HEK293 (cell line): Measurements from ENCODE around the gene TREX2.

Source experiments
- CTCF ChIA-PET: fragments of 350-600 bp; formaldehyde crosslinking; extraction: SDS; loops from one replicate; lab custom pipeline; 2021; ENCODE audit warnings: antibody characterized with exemption; lab: Yijun Ruan, JAX
- POLR2A ChIA-PET: fragments of 300-600 bp; formaldehyde crosslinking; extraction: SDS; loops from one replicate; lab custom pipeline; 2020; ENCODE audit warnings: antibody characterized with exemption, inconsistent platforms; lab: Yijun Ruan, JAX
- H3K27ac ChIP-seq: fragments of 200-500 bp; sonication (Bioruptor generic); 2 replicates; pipeline ENCODE4 v1.5.1; 2014; ENCODE audit warnings: low read depth, low read length, control low read depth, inconsistent platforms; ENCODE audit errors: extremely low read depth
- H3K36me3 ChIP-seq, 2 experiments: fragments of 200-500 bp in 1 of 2; sonication (Bioruptor generic) in 1 of 2; 1 replicate in 1 of 2; 2 replicates in 1 of 2; pipeline ENCODE4 v1.5.1; 2014 to 2017; ENCODE audit warnings: inconsistent platforms in 2 of 2, low read length in 2 of 2; ENCODE audit not compliant: control insufficient read depth in 2 of 2, insufficient read depth in 1 of 2
- H3K4me1 ChIP-seq: fragments of 200-500 bp; sonication (Bioruptor generic); 2 replicates; pipeline ENCODE4 v1.5.1; 2014; ENCODE audit warnings: mild to moderate bottlenecking, low read length, inconsistent platforms; ENCODE audit not compliant: control insufficient read depth, insufficient read depth
- H3K4me3 ChIP-seq: 2 replicates; pipeline ENCODE4 v1.5.1; 2011; ENCODE audit warnings: low read depth, mild to moderate bottlenecking, control low read depth, low read length, moderate library complexity
- H3K9me3 ChIP-seq: fragments of 200-500 bp; sonication (Bioruptor generic); 2 replicates; pipeline ENCODE4 v1.5.1; 2014; ENCODE audit warnings: low read depth, low read length, inconsistent platforms; ENCODE audit not compliant: control insufficient read depth, insufficient read depth
- BCL11B ChIP-seq: fragments of 450-650 bp; formaldehyde crosslinking; IDR thresholded peaks from 2 replicates; pipeline ENCODE4 v1.5.1; 2016; ENCODE audit warnings: low read depth, missing biosample characterization, missing genetic modification characterization
- CTCF ChIP-seq: fragments of 450-650 bp; formaldehyde crosslinking; IDR thresholded peaks from 2 replicates; pipeline ENCODE4 v1.5.1; 2016; ENCODE audit warnings: missing biosample characterization, missing genetic modification characterization
- EGR2 ChIP-seq: fragments of 450-650 bp; formaldehyde crosslinking; IDR thresholded peaks from 2 replicates; pipeline ENCODE4 v1.5.1; 2016; ENCODE audit warnings: low read depth, missing biosample characterization, missing genetic modification characterization
- GLIS1 ChIP-seq: fragments of 450-650 bp; formaldehyde crosslinking; IDR thresholded peaks from 2 replicates; pipeline ENCODE4 v1.5.1; 2016; ENCODE audit warnings: missing biosample characterization, missing genetic modification characterization
- PRDM1 ChIP-seq: fragments of 450-650 bp; formaldehyde crosslinking; IDR thresholded peaks from 2 replicates; pipeline ENCODE4; 2016; ENCODE audit warnings: missing biosample characterization, missing genetic modification characterization
- YY1 ChIP-seq: fragments of 450-650 bp; formaldehyde crosslinking; IDR thresholded peaks from 2 replicates; pipeline ENCODE4 v1.5.1; 2018; ENCODE audit warnings: missing biosample characterization, missing genetic modification characterization
- ZFHX2 ChIP-seq: fragments of 450-650 bp; formaldehyde crosslinking; conservative IDR thresholded peaks from 2 replicates; pipeline ENCODE4 v1.5.1; 2016; ENCODE audit warnings: missing biosample characterization, missing genetic modification characterization
- ZNF248 ChIP-seq: fragments of 450-650 bp; formaldehyde crosslinking; IDR thresholded peaks from 2 replicates; pipeline ENCODE4 v1.5.1; 2017; ENCODE audit warnings: missing biosample characterization, missing genetic modification characterization
- ZNF280C ChIP-seq: fragments of 450-650 bp; formaldehyde crosslinking; IDR thresholded peaks from 2 replicates; pipeline ENCODE4 v1.5.1; 2016; ENCODE audit warnings: missing biosample characterization, missing genetic modification characterization
- ZNF341 ChIP-seq: fragments of 450-650 bp; formaldehyde crosslinking; IDR thresholded peaks from 2 replicates; pipeline ENCODE4; 2016; ENCODE audit warnings: low read depth, missing biosample characterization, missing genetic modification characterization
- ZNF621 ChIP-seq: fragments of 450-650 bp; formaldehyde crosslinking; IDR thresholded peaks from 2 replicates; pipeline ENCODE4 v1.5.1; 2017; ENCODE audit warnings: missing biosample characterization, missing genetic modification characterization
- ZNF623 ChIP-seq: fragments of 450-650 bp; formaldehyde crosslinking; IDR thresholded peaks from 2 replicates; pipeline ENCODE4 v1.5.1; 2016; ENCODE audit warnings: missing biosample characterization, missing genetic modification characterization
- ZNF707 ChIP-seq: fragments of 450-650 bp; formaldehyde crosslinking; IDR thresholded peaks from 2 replicates; pipeline ENCODE4 v1.5.1; 2016; ENCODE audit warnings: missing biosample characterization, missing genetic modification characterization
- TF ChIP-seq, protein P1 (sequence below): fragments of 450-650 bp; formaldehyde crosslinking; IDR thresholded peaks from 2 replicates; pipeline ENCODE4 v1.5.1; 2016; ENCODE audit warnings: missing biosample characterization, missing genetic modification characterization
- TF ChIP-seq, protein P2 (sequence below): sonication (generic); formaldehyde crosslinking; IDR thresholded peaks from 2 replicates; pipeline ENCODE4 v1.8.1; 2022; ENCODE audit warnings: mild to moderate bottlenecking, moderate library complexity, missing genetic modification reagents

TREX2 gene

GRCh38 chrX:153445106-153445855 lies 575 bp downstream of the TREX2 start:
- TF ChIP-seq ZNF623 (tag by site-specific recombination), result no peak
- TF ChIP-seq YY1 (tag by site-specific recombination), result no peak
- TF ChIP-seq ZNF341 (tag by site-specific recombination), result no peak
- TF ChIP-seq ZNF621 (tag by site-specific recombination), result no peak
- TF ChIP-seq, protein P1, sequence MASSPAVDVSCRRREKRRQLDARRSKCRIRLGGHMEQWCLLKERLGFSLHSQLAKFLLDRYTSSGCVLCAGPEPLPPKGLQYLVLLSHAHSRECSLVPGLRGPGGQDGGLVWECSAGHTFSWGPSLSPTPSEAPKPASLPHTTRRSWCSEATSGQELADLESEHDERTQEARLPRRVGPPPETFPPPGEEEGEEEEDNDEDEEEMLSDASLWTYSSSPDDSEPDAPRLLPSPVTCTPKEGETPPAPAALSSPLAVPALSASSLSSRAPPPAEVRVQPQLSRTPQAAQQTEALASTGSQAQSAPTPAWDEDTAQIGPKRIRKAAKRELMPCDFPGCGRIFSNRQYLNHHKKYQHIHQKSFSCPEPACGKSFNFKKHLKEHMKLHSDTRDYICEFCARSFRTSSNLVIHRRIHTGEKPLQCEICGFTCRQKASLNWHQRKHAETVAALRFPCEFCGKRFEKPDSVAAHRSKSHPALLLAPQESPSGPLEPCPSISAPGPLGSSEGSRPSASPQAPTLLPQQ (tag by site-specific recombination), result no peak
- no peak for TF ChIP-seq PRDM1 (tag by site-specific recombination)
- no peak for TF ChIP-seq ZNF707 (tag by site-specific recombination)
- TF ChIP-seq ZNF280C, result no peak
- TF ChIP-seq, all 188 proteins: peak for 0
- Histone ChIP-seq H3K4me1 (no peaks in the 10 kb centered on the region), H3K9me3 (no peaks in the 10 kb centered on the region), H3K36me3 (peaks cover 0 to 12% of the 10 kb centered on the region in 2 experiments; a peak in 1 of 3 replicates), H3K27ac (no peak overlapping the region), H3K4me3 (no peak overlapping the region)
- ChIA-PET CTCF (interaction anchor here (0.7 kb wide), 1 partner anchor 223 kb away, joined by 6 read pairs; no protein-coding TSS in a partner anchor), POLR2A (no interaction called here)

- no peak overlapping the region for H3K4me3 ChIP-seq
- TF ChIP-seq, protein P2, sequence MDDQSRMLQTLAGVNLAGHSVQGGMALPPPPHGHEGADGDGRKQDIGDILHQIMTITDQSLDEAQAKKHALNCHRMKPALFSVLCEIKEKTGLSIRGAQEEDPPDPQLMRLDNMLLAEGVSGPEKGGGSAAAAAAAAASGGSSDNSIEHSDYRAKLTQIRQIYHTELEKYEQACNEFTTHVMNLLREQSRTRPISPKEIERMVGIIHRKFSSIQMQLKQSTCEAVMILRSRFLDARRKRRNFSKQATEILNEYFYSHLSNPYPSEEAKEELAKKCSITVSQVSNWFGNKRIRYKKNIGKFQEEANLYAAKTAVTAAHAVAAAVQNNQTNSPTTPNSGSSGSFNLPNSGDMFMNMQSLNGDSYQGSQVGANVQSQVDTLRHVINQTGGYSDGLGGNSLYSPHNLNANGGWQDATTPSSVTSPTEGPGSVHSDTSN (CRISPR knock-in tag), result 0 out of 2 replicates have a peak, but pooled peaks have one; percentile 30
- TF ChIP-seq ZNF248 (tag by site-specific recombination), result no peak
- H3K9me3 ChIP-seq, result no peaks in the 10 kb centered on the region
- no peaks in the 10 kb centered on the region for H3K4me1 ChIP-seq
- CTCF ChIA-PET, result interaction anchor here (0.7 kb wide), 2 partner anchors 63 to 224 kb away, joined by 3 to 6 read pairs; no protein-coding TSS in a partner anchor
- POLR2A ChIA-PET, result interaction anchor here (0.5 kb wide), 1 partner anchor 502 kb away, joined by 3 read pairs; no protein-coding TSS in a partner anchor
- peaks cover 0 to 6% of the 10 kb centered on the region in 2 experiments; a peak in 1 of 3 replicates for H3K36me3 ChIP-seq
- H3K27ac ChIP-seq, result no peak overlapping the region
Measured at GRCh38 chrX:153444333-153445011, 1.4 kb downstream of the TREX2 start.

DNA sequence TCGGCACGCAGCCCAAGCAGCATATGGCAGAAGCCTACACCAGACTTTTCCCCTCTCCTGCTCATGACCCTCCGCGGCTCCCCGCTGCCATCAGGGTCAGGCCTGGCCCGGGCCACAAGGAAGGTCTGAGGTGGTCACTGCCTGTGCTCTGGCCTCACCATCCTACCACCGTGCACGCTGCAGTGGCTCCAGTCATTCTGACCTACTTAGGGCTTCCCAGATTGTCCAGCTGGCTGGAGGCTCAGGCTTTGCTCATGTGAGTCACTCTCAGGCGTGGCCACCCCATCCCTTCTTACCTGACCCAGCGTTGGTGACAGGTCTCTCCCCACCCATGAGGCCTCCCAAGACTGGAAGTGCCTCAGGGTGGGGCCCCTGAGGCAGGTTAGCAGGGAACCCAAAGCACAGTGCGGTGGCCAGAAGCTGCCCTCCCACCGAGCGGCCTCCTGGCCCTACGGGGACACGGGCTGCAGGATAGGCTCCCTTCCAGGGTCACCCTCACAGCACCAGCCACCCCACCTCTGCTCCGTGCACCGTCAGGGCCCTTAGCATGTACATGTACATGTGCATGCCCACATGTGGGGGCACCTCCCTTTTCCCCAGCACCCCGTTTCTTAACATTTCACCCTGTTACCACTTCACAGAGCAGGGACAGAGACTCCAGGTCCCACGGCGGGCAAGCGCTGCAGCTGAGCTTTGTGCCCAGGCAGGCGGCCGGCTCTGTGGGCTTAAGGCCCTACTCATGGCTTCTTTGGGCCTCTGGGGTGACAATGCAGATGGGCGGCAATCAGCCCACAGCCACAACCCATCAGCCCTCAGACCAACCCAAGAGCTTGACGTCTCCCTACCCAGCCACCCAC lies 2.2 kb downstream of the TREX2 start:
- Histone ChIP-seq H3K4me3 (no peak overlapping the region), H3K36me3 (no peaks in the 10 kb centered on the region), H3K4me1 (no peaks in the 10 kb centered on the region), H3K9me3 (no peaks in the 10 kb centered on the region), H3K27ac (no peak overlapping the region)
- ChIA-PET CTCF (interaction anchor here (0.7 kb wide), 1 partner anchor 64 kb away, joined by 3 read pairs; no protein-coding TSS in a partner anchor), POLR2A (interaction anchor here (0.5 kb wide), 1 partner anchor 502 kb away, joined by 3 read pairs; no protein-coding TSS in a partner anchor)
- TF ChIP-seq GLIS1 (tag by site-specific recombination), result 0 out of 2 replicates have a peak, but pooled peaks have one; percentile 12
- TF ChIP-seq ZFHX2 (tag by site-specific recombination), result peak; percentile 21
- TF ChIP-seq CTCF, result no peak
- peak; percentile 28; the same call in 1 of the 2 replicates for TF ChIP-seq EGR2 (tag by site-specific recombination)
- no peak for TF ChIP-seq BCL11B
- TF ChIP-seq, all 188 proteins: peak for 3
